AG10803 (cell line): ENCODE data around the gene RIMBP2.

ENCODE experiments used
- DNase-seq: peaks from one replicate; pipeline ENCODE4 v3.0.0; 2010; ENCODE audit warnings: low read depth
- H3K4me3 ChIP-seq: 2 replicates; pipeline ENCODE4 v1.5.1; 2011; ENCODE audit warnings: mild to moderate bottlenecking, low read length, control low read depth
- TF ChIP-seq, protein P1 (sequence below): conservative IDR thresholded peaks from 2 replicates; pipeline ENCODE4 v1.5.1; 2011; ENCODE audit warnings: mild to moderate bottlenecking, low read length, control low read depth, inconsistent platforms

The RIMBP2 gene

DNA sequence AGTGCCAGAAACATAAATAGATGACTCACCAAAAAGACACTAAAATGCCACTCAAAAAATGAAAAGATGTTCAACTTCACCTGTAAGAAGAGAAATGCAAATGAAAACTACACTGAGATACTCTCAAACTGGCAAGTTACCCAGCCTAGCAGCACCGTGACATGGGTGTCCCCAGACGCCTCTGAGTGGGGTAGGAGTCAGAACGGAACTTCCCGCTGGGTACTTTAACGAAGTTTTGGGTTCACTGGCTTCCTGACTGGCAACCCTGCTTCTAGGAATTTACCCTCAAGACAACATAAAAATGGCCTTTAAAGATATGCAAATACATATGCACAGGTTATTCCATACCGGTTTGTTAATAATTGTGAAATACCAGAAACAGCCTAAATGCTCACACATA is 52.6 kb downstream of the RIMBP2 start:
- TF ChIP-seq, protein P1, sequence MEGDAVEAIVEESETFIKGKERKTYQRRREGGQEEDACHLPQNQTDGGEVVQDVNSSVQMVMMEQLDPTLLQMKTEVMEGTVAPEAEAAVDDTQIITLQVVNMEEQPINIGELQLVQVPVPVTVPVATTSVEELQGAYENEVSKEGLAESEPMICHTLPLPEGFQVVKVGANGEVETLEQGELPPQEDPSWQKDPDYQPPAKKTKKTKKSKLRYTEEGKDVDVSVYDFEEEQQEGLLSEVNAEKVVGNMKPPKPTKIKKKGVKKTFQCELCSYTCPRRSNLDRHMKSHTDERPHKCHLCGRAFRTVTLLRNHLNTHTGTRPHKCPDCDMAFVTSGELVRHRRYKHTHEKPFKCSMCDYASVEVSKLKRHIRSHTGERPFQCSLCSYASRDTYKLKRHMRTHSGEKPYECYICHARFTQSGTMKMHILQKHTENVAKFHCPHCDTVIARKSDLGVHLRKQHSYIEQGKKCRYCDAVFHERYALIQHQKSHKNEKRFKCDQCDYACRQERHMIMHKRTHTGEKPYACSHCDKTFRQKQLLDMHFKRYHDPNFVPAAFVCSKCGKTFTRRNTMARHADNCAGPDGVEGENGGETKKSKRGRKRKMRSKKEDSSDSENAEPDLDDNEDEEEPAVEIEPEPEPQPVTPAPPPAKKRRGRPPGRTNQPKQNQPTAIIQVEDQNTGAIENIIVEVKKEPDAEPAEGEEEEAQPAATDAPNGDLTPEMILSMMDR, result no peak

GRCh38 chr12:130661486-130662255 is 54.4 kb downstream of the RIMBP2 start:
- TF ChIP-seq, protein P1, result no peak
- DNase-seq, result no peak
- H3K4me3 ChIP-seq, result no peak overlapping the region

More for the DNA sequence above, 52.6 kb downstream of the RIMBP2 start:
- DNase-seq, result no peak
- H3K4me3 ChIP-seq, result no peak overlapping the region

GRCh38 chr12:130661059-130661458 is 55.0 kb downstream of the RIMBP2 start:
- TF ChIP-seq, protein P1, result no peak
- no peak for DNase-seq
- no peak overlapping the region for H3K4me3 ChIP-seq

DNA sequence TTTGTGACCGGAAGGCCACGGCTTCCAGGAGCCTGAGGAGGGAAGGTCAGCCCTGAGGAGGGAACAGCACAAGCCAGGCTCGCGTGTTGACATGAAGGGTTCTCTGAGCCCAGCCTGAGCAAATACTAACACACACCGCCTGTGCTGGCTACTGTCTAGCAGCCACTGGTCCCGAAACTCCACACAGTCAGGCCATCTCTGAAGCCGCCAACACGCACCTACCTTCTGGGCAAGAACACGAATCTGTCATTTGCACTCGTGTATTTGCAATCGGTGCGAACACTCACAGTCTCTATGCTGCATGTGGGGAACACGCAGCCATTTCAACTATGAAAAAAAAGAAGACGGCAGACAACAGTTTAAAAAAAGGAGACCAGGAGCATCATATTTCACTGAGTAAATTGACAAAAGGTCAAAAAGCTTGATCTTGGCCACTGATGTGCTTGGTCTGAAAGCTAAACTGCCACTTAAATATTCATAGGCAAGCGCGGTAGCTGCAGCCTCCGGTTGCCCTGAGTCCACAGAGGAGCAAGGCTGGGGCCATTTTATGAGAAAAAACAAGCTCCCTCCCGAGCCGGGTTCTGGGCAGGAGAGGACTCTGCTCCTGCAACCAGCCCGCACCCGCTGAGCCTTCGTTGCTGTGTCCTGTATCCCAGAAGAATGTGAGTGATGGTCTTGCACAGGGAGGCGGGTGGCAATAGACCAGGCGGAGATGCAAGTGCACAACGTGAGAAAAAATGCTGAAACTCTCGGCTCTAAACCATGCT is 57.8 kb downstream of the RIMBP2 start:
- no peak overlapping the region for H3K4me3 ChIP-seq
- TF ChIP-seq, protein P1, result no peak
- no peak for DNase-seq

- TF ChIP-seq, protein P1, result no peak
- no peak for DNase-seq
- H3K4me3 ChIP-seq, result no peak overlapping the region
Observed at GRCh38 chr12:130656411-130656810, 59.7 kb downstream of the RIMBP2 start.

GRCh38 chr12:130655881-130656280 is 60.2 kb downstream of the RIMBP2 start:
- TF ChIP-seq, protein P1, result no peak
- DNase-seq, result no peak
- H3K4me3 ChIP-seq, result no peak overlapping the region

DNA sequence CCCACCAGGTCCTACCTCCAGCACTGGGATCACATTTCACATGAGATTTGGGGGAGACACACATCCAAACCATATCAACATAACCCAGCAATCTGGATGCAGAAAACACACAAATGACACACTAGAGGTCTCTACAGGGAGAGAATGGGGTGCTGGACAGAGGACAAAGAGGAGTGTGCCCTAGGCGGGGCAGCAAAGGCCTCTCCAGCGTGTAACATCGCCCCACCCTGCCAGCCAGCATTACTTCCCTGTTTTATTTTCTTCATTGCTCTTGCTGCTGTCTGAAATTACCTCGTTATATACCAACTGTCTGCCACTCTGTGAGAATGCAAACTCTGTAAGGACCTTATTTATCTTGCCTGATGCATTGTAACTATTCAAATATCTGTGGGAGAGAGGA is 61.1 kb downstream of the RIMBP2 start:
- TF ChIP-seq, protein P1, result no peak
- no peak overlapping the region for H3K4me3 ChIP-seq
- no peak for DNase-seq
